Caco-2 (cell line): ENCODE results near the gene RGS19. TPM values are rescaled to one million over a fixed set of nuclear protein-coding genes. Genes with fewer than 3 reads are reported as not detected.

Source experiments
- BruUV-seq: library from RNA; stranded (reverse); fragments of 400-500 nt; replicated peaks from 2 replicates; lab custom pipeline; 2021; lab: Mats Ljungman, UMichigan
- CTCF ChIA-PET: fragments of 300-600 bp; sonication (Branson Sonifier 250); formaldehyde crosslinking; loops from one replicate; lab custom pipeline; 2022; ENCODE audit warnings: antibody characterized with exemption; lab: Charles Lee
- POLR2A ChIA-PET: fragments of 300-600 bp; sonication (Branson Sonifier 250); formaldehyde crosslinking; loops from one replicate; lab custom pipeline; 2022; ENCODE audit warnings: antibody characterized with exemption; lab: Charles Lee
- DNase-seq, 2 experiments: peaks; one replicate each; pipeline versions ENCODE4 v3.0.0 to v3.0.0-alpha.2; 2020 to 2022
- H3K27me3 ChIP-seq: replicated peaks from 2 replicates; pipeline ENCODE4 v1.6.0; 2011; ENCODE audit warnings: low read length; ENCODE audit not compliant: control insufficient read depth, insufficient read depth
- H3K36me3 ChIP-seq: 2 replicates; pipeline ENCODE4 v1.5.1; 2011; ENCODE audit warnings: low read length; ENCODE audit not compliant: control insufficient read depth, insufficient read depth
- H3K4me1 ChIP-seq: fragments of 250-450 bp; sonication (Bioruptor Pico); 2 replicates; pipeline ENCODE4 v1.5.1; 2020; ENCODE audit warnings: mild to moderate bottlenecking
- H3K4me3 ChIP-seq: 2 replicates; pipeline ENCODE4 v1.5.1; 2011; ENCODE audit warnings: low read depth, mild to moderate bottlenecking, control low read depth, low read length
- H3K9me3 ChIP-seq: fragments of 250-450 bp; sonication (Bioruptor Pico); 2 replicates; pipeline ENCODE4 v1.5.1; 2020; ENCODE audit warnings: mild to moderate bottlenecking, moderate library complexity
- H3K27ac Mint-ChIP-seq: one replicate; pipeline ENCODE4 v1.8.0; 2022; ENCODE audit warnings: mixed read lengths; ENCODE audit not compliant: unreplicated experiment
- H3K27me3 Mint-ChIP-seq: one replicate; pipeline ENCODE4 v1.8.0; 2022; ENCODE audit warnings: mixed read lengths; ENCODE audit not compliant: insufficient read depth, unreplicated experiment
- H3K36me3 Mint-ChIP-seq: one replicate; pipeline ENCODE4 v1.8.0; 2022; ENCODE audit warnings: mild to moderate bottlenecking, mixed read lengths; ENCODE audit not compliant: insufficient read depth, unreplicated experiment
- H3K4me1 Mint-ChIP-seq: one replicate; pipeline ENCODE4 v1.8.0; 2022; ENCODE audit warnings: low read depth, mixed read lengths; ENCODE audit not compliant: unreplicated experiment
- H3K4me3 Mint-ChIP-seq: one replicate; pipeline ENCODE4 v1.8.0; 2022; ENCODE audit warnings: mild to moderate bottlenecking, moderate library complexity, mixed read lengths; ENCODE audit not compliant: unreplicated experiment
- H3K9me3 Mint-ChIP-seq: one replicate; pipeline ENCODE4 v1.8.0; 2022; ENCODE audit warnings: mixed read lengths; ENCODE audit not compliant: unreplicated experiment
- intact Hi-C: fragments of 100-400 bp; cut with micrococcal nuclease; formaldehyde crosslinking; loops from one replicate; pipeline ENCODE4 v1.10.0; 2022; ENCODE audit not compliant: unreplicated experiment
- total RNA-seq: library from RNA; stranded (reverse); gene quantifications from 2 replicates; pipeline ENCODE4 v1.2.3, GENCODE V29; 2022
- TF ChIP-seq, protein P1 (sequence below), 2 experiments: fragments of 200-600 bp in 1 of 2; IDR thresholded peaks; 1 replicate in 1 of 2; 2 replicates in 1 of 2; pipeline versions ENCODE4 v1.5.1 to v1.8.0; 2011 to 2022; ENCODE audit warnings: antibody characterized with exemption in 1 of 2, control low read depth in 1 of 2, inconsistent platforms in 1 of 2, low read depth in 1 of 2, low read length in 1 of 2, mild to moderate bottlenecking in 1 of 2, moderate library complexity in 1 of 2; ENCODE audit not compliant: insufficient read depth in 1 of 2, severe bottlenecking in 1 of 2, unreplicated experiment in 1 of 2

The RGS19 gene
- total RNA-seq, 1 experiment from 2014 or later, result 29.3 TPM

DNA sequence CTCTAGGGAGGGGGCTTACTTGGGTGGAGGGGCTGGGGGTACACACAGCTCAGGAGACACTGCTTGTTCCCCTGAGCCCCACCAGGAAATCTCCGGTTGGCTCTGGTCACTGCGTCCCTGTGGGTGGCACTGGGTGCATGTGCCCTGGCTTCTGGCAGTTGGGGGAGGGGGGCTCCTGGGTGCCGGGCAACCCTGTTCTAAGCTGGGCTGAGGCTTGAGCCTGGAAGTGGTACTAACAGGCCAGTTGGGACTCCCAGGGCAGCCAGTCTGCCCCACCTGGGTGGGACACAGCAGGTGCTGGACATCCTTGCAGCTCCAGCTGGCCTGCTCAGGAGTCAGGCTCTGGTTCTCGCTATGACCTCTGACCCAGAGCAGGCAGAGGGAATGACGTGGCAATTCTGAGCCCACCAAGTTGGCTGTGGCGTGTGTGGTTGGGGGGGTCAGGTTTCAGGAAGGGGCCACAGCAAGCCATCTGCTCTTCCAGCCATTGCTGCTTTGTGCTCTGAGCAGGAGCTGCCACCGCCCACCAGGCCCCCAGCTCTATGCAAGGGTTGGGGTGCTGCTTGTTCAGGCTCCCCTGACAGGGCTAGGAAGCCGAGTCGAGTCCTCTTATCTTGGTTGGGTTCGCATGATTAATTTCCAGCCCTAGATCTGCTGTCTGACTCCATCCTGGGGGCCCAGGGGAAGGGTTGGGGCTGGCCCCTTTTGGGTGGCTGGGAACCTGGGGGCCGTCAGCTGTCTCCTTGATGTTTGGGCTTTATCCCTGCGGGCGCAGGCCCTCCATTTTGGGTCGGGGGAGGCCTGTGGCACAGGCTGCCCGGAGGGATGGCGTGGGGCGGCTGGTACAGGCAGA is 42.7 kb downstream of the RGS19 start:
- DNase-seq, result no peak
- ChIA-PET CTCF (interaction anchor here (0.5 to 6.2 kb wide), 6 partner anchors 12 to 84 kb away, joined by 4 to 101 read pairs (median 16); partner anchors contain the start of genes PRPF6 and TCEA2), POLR2A (interaction anchor here (1.6 kb wide), 1 partner anchor 26 kb away, joined by 8 read pairs; the partner anchor contains the start of gene TCEA2)
- Histone ChIP-seq H3K4me3 (no peak overlapping the region), H3K36me3 (peaks cover 6% of the 10 kb centered on the region; the same call in 1 of the 2 replicates), H3K27me3 (no peaks in the 10 kb centered on the region), H3K9me3 (no peaks in the 10 kb centered on the region), H3K4me1 (peaks cover 26% of the 10 kb centered on the region)
- Mint-ChIP-seq H3K27ac (peak overlapping the region; percentile 68), H3K9me3 (no peaks in the 10 kb centered on the region), H3K36me3 (peaks cover 76% of the 10 kb centered on the region), H3K27me3 (peaks cover 3% of the 10 kb centered on the region), H3K4me3 (no peak overlapping the region), H3K4me1 (no peaks in the 10 kb centered on the region)
- BruUV-seq, result no TSS peak
- intact Hi-C loops, result no loop called here
- TF ChIP-seq, protein P1, sequence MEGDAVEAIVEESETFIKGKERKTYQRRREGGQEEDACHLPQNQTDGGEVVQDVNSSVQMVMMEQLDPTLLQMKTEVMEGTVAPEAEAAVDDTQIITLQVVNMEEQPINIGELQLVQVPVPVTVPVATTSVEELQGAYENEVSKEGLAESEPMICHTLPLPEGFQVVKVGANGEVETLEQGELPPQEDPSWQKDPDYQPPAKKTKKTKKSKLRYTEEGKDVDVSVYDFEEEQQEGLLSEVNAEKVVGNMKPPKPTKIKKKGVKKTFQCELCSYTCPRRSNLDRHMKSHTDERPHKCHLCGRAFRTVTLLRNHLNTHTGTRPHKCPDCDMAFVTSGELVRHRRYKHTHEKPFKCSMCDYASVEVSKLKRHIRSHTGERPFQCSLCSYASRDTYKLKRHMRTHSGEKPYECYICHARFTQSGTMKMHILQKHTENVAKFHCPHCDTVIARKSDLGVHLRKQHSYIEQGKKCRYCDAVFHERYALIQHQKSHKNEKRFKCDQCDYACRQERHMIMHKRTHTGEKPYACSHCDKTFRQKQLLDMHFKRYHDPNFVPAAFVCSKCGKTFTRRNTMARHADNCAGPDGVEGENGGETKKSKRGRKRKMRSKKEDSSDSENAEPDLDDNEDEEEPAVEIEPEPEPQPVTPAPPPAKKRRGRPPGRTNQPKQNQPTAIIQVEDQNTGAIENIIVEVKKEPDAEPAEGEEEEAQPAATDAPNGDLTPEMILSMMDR (IDR thresholded peaks at IDR 0.05; ENCODE audit: insufficient read depth in 1 of 2, low read depth in 1 of 2, low read length in 1 of 2, severe bottlenecking in 1 of 2, unreplicated experiment in 1 of 2), result no peak

DNA sequence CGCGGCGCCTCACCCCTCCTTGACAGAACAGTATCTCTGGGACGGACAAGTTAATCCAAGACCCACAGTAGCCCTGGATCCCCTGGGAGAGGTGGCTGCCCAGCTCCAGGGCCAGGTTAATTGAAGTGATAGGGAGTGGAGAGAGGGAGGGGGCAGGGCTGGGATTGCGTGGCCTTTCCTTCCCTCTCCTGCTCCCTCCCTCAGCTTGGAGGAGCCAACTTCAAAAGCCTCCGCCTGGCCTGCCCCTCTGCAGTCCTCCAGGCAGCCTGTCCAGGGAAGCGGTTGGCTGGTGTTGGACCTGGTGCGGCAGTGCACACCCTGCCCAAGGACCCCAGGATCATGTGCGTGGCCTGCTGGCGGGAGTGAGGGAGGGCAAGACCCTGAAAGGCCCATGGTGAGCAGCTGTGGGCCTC is 43.4 kb downstream of the RGS19 start, which contains the start of gene C20orf204:
TSS of gene C20orf204 (plus strand) at position 250 of the 413 bp plus-strand sequence. CDS start at position 392, 142 bp downstream.
- BruUV-seq, result no TSS peak
- POLR2A ChIA-PET, result no interaction called here
- DNase-seq, result peak; percentile 39 to 59
- Histone ChIP-seq H3K4me3 (no peak within 1 kb of the TSS), H3K9me3 (no peaks in the 10 kb centered on the region), H3K27me3 (no peaks in the 10 kb centered on the region), H3K4me1 (peaks cover 30% of the 10 kb centered on the region), H3K36me3 (peaks cover 6% of the 10 kb centered on the region; the same call in 1 of the 2 replicates)
- H3K4me3 Mint-ChIP-seq, result no peak within 1 kb of the TSS
- intact Hi-C loops, result no loop called here
- peaks cover 82% of the 10 kb centered on the region for H3K36me3 Mint-ChIP-seq
- H3K27me3 Mint-ChIP-seq, result peaks cover 3% of the 10 kb centered on the region
- no peaks in the 10 kb centered on the region for H3K9me3 Mint-ChIP-seq
- CTCF ChIA-PET, result interaction anchor here (0.5 to 6.2 kb wide), 4 partner anchors 12 to 66 kb away, joined by 4 to 101 read pairs (median 5); partner anchors contain the start of genes PRPF6 and TCEA2
- peaks cover 4% of the 10 kb centered on the region for H3K4me1 Mint-ChIP-seq
- peak within 1 kb of the TSS; percentile 68 for H3K27ac Mint-ChIP-seq
- TF ChIP-seq, protein P1 (IDR thresholded peaks at IDR 0.05; ENCODE audit: insufficient read depth in 1 of 2, low read depth in 1 of 2, low read length in 1 of 2, severe bottlenecking in 1 of 2, unreplicated experiment in 1 of 2), result no peak
